K562 (cell line): ENCODE data around the gene VPS13D. TPM values are rescaled to one million over a fixed set of nuclear protein-coding genes. Genes with fewer than 3 reads are reported as not detected.

Experiments used
- ATAC-seq: fragments of 200-7000 bp; cut with Tn5 transposase; 3 replicates; pipeline ENCODE4 v1.9.1; 2020; ENCODE audit warnings: moderate library complexity
- BruUV-seq: library from RNA; stranded (reverse); fragments of 400-500 nt; replicated peaks from 2 replicates; lab custom pipeline; 2021; lab: Mats Ljungman, UMichigan
- CTCF ChIA-PET: fragments of 300-600 bp; formaldehyde crosslinking; extraction: SDS; loops from one replicate; lab custom pipeline; 2021; ENCODE audit warnings: low intra/inter-chr PET ratio; lab: Yijun Ruan, JAX
- POLR2A ChIA-PET: fragments of 300-600, 350-650 bp; sonication (Branson Sonifier 250); formaldehyde crosslinking; extraction: SDS; loops from one replicate; lab custom pipeline; 2021; ENCODE audit warnings: antibody characterized with exemption, inconsistent platforms; lab: Yijun Ruan, JAX
- DNase-seq, 4 experiments: peaks; one replicate each; pipeline versions ENCODE4 v3.0.0 to v3.0.0-alpha.2; 2011 to 2018; ENCODE audit warnings: low spot score in 3 of 4, mixed read lengths in 3 of 4; ENCODE audit errors: extremely low read depth in 1 of 4
- FAIRE-seq: peaks from 2 replicates; lab custom pipeline; 2011; peaks lifted over from hg19 to GRCh38; lab: Jason Lieb, UNC
- H2AFZ ChIP-seq: 2 replicates; pipeline ENCODE4 v1.6.0; 2011; ENCODE audit warnings: low read depth, low read length, control low read depth, inconsistent platforms
- H3K27ac ChIP-seq: fragments of 200-600 bp; 3 replicates; pipeline ENCODE4 v1.8.0; 2011; ENCODE audit warnings: low read depth, mild to moderate bottlenecking, control low read depth, inconsistent platforms, low read length, moderate library complexity, mixed read lengths; ENCODE audit errors: extremely low read depth
- H3K27me3 ChIP-seq, 2 experiments: fragments of 300-600 bp in 1 of 2; 2 replicates in 1 of 2; 3 replicates in 1 of 2; pipeline versions ENCODE4 v1.6.0 to v1.8.0; 2011; ENCODE audit warnings: inconsistent platforms in 2 of 2, low read length in 2 of 2, mild to moderate bottlenecking in 1 of 2, mixed read lengths in 1 of 2, moderate library complexity in 1 of 2; ENCODE audit not compliant: control insufficient read depth in 2 of 2, insufficient read depth in 2 of 2
- H3K36me3 ChIP-seq: fragments of 300-600 bp; 3 replicates; pipeline ENCODE4 v1.8.0; 2011; ENCODE audit warnings: mild to moderate bottlenecking, low read length, inconsistent platforms; ENCODE audit not compliant: control insufficient read depth, insufficient read depth
- H3K4me1 ChIP-seq, 2 experiments: fragments of 200-600 bp in 1 of 2; replicated peaks in 1 of 2; 2 replicates in 1 of 2; 3 replicates in 1 of 2; pipeline versions ENCODE4 v1.5.1 to v1.8.0; 2011; ENCODE audit warnings: inconsistent platforms in 2 of 2, low read length in 2 of 2, mild to moderate bottlenecking in 1 of 2, mixed read lengths in 1 of 2, moderate library complexity in 1 of 2; ENCODE audit not compliant: control insufficient read depth in 2 of 2, insufficient read depth in 2 of 2
- H3K4me2 ChIP-seq: 2 replicates; pipeline ENCODE4 v1.6.1; 2011; ENCODE audit warnings: low read length, control low read depth, inconsistent platforms, mixed read lengths; ENCODE audit not compliant: insufficient read depth
- H3K4me3 ChIP-seq: fragments of 200-600 bp; sonication (generic), shearing (Covaris generic); 2 replicates; pipeline ENCODE4 v1.5.1; 2016; ENCODE audit warnings: control low read depth, inconsistent platforms
- H3K79me2 ChIP-seq: fragments of 200-600 bp; 3 replicates; pipeline ENCODE4 v1.8.0; 2011; ENCODE audit warnings: low read length, inconsistent platforms; ENCODE audit not compliant: control insufficient read depth, insufficient read depth
- H3K9ac ChIP-seq, 2 experiments: 2 replicates each; pipeline versions ENCODE4 v1.6.0 to v1.6.1; 2011; ENCODE audit warnings: low read depth in 2 of 2, low read length in 2 of 2, control low read depth in 1 of 2, inconsistent platforms in 1 of 2, mild to moderate bottlenecking in 1 of 2, mixed read lengths in 1 of 2; ENCODE audit not compliant: insufficient read depth in 1 of 2
- H3K9me1 ChIP-seq: one replicate; pipeline ENCODE4 v1.6.0; 2011; ENCODE audit warnings: inconsistent platforms, mild to moderate bottlenecking, low read length, moderate library complexity; ENCODE audit not compliant: control insufficient read depth, insufficient read depth
- H3K9me3 ChIP-seq: replicated peaks from 2 replicates; pipeline ENCODE4 v1.5.1; 2011; ENCODE audit warnings: low read depth, low read length, inconsistent platforms; ENCODE audit not compliant: control insufficient read depth, insufficient read depth
- H4K20me1 ChIP-seq: replicated peaks from 2 replicates; pipeline ENCODE4 v1.6.1; 2011; ENCODE audit warnings: low read length, inconsistent platforms, mixed read lengths; ENCODE audit not compliant: control insufficient read depth, insufficient read depth
- BCOR ChIP-seq: fragments of 450-650 bp; IDR thresholded peaks from 2 replicates; pipeline ENCODE4 v1.6.1; 2016
- ESRRA ChIP-seq: fragments of 450-650 bp; IDR thresholded peaks from 2 replicates; pipeline ENCODE4 v1.6.1; 2014; ENCODE audit warnings: low read depth, mild to moderate bottlenecking, moderate library complexity, borderline replicate concordance
- HDAC6 ChIP-seq: IDR thresholded peaks from 2 replicates; pipeline ENCODE4 v1.6.1; 2012; ENCODE audit warnings: low read depth, mild to moderate bottlenecking, control low read depth, inconsistent platforms, low read length, moderate library complexity
- ZFX ChIP-seq: sonication (generic); formaldehyde crosslinking; IDR thresholded peaks from 2 replicates; pipeline ENCODE4 v1.8.0; 2022; ENCODE audit warnings: mild to moderate bottlenecking, missing genetic modification reagents, moderate library complexity
- ZNF121 ChIP-seq: sonication (generic); formaldehyde crosslinking; conservative IDR thresholded peaks from 2 replicates; pipeline ENCODE4 v1.8.0; 2022; ENCODE audit warnings: missing genetic modification reagents
- WGBS: fragments of 100-300 bp; shearing (Covaris generic); methylation state at CpG from one replicate; pipeline ENCODE4 v1.1.6; 2016; ENCODE audit warnings: low coverage, mixed read lengths; ENCODE audit not compliant: insufficient coverage; ENCODE audit errors: missing lambda C conversion rate; 5-methylcytosine and 5-hydroxymethylcytosine counted together
- in situ Hi-C: fragments of 300-500 bp; cut with MboI; formaldehyde crosslinking; loops from 4 replicates; pipeline ENCODE4 v1.15.0; 2018; ENCODE audit warnings: inconsistent platforms, mixed read lengths
- intact Hi-C: fragments of 100-400 bp; cut with micrococcal nuclease; formaldehyde crosslinking; loops from 2 replicates; pipeline ENCODE4 v1.14.2; 2022
- polyA plus RNA-seq, 8 experiments: library from polyadenylated mRNA; depleted of rRNA in 4 of 8; stranded (reverse) in 5 of 8; unstranded in 3 of 8; fragments of >200 nt; fragmentation: Nextera tagmentation in 2 of 8; fragmentation: Illumina TruSeq in 1 of 8; extraction: Ambion mirVana in 2 of 8; extraction: Trizol in 1 of 8; gene quantifications; 2 replicates each; pipeline versions ENCODE4 v1.2.1 to v1.2.3, GENCODE V29; 2011 to 2014; ENCODE audit warnings: inconsistent platforms in 1 of 8, missing spikeins in 1 of 8
- total RNA-seq, 7 experiments: library from RNA; depleted of rRNA in 6 of 7; stranded (reverse); fragments of >200 nt in 6 of 7; fragmentation: Illumina TruSeq in 2 of 7; extraction: Trizol in 2 of 7; gene quantifications; 2 replicates each; pipeline versions ENCODE4 v1.2.1 to v1.2.3, GENCODE V29; 2011 to 2021; ENCODE audit warnings: low replicate concordance in 1 of 7
- TF ChIP-seq, protein P1 (sequence below): sonication (generic); formaldehyde crosslinking; IDR thresholded peaks from 2 replicates; pipeline ENCODE4 v1.9.0; 2022; ENCODE audit warnings: mild to moderate bottlenecking, missing genetic modification reagents

The VPS13D gene
- total and polyA plus RNA-seq, 9 of the 15 experiments (the other 6 are each of a cell fraction or from before 2014, with no cell fraction given), result 6.1 to 51.5 (median 38.5) TPM

DNA sequence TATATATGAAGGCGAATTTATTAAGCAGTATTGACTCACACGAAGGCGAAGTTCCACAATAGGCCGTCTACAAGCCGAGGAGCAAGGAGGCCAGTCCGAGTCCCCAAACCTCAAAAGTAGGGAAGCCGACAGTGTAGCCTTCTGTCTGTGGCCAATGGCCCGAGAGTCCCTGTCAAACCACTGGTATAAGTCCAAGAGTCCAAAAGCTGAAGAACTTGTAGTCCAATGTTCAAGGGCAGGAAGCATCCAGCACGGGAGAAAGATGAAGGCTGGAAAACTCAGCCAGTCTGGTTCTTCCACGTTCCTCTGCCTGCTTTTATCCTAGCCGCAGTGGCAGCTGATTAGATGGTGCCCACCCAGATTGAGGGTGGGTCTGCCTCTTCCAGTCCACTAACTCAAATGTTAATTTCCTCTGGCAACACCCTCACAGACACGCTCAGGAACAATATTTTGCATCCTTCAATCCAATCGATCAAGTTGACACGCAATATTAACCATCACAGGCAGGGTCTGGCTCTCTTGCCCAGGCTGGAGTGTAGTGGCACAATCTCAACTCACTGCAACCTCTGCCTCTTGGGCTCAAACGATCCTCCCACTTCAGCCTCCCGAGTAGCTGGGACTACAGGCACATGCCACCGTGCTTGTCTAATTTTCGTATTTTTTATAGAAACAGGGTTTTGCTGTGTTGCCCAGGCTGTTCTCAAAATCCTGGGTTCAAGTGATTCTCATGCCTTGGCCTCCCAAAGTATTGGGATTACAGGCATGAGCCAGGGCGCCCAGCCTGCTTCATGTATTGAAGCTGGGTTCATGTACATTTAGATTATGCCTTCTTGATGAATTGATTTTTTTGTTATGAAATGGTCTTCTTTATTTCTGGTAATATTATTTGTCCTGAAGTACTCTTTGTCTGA is 302.8 kb downstream of the VPS13D start:
- in situ Hi-C loops (no loop called here), intact Hi-C loops (no loop called here)
- FAIRE-seq (no peak), DNase-seq (no peak)
- 83% methylated on average over 18 of the region's 19 CpGs for WGBS
- Histone ChIP-seq H3K9ac (no peak overlapping the region), H3K27me3 (no peaks in the 10 kb centered on the region), H3K9me1 (no peaks in the 10 kb centered on the region), H4K20me1 (no peaks in the 10 kb centered on the region), H2AFZ (peak overlapping the region; percentile 30; the same call in 1 of the 2 replicates), H3K4me1 (peaks cover 28 to 48% of the 10 kb centered on the region in 2 experiments), H3K9me3 (peaks cover 6% of the 10 kb centered on the region), H3K27ac (peak overlapping the region; percentile 28; the same call in 1 of the 3 replicates), H3K4me3 (no peak overlapping the region)
- no TSS peak for BruUV-seq
- CTCF ChIA-PET, result no interaction called here
- POLR2A ChIA-PET, result no interaction called here
- TF ChIP-seq ESRRA (no peak), BCOR (peak; percentile 28; the same call in 1 of the 2 replicates), ZNF121 (CRISPR knock-in tag) (peak; percentile 93), ZFX (no peak), HDAC6 (no peak)
- TF ChIP-seq, protein P1, sequence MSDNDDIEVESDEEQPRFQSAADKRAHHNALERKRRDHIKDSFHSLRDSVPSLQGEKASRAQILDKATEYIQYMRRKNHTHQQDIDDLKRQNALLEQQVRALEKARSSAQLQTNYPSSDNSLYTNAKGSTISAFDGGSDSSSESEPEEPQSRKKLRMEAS, result peak; percentile 31; the same call in 1 of the 2 replicates
- TF ChIP-seq, all 486 proteins: peak for 3
- ATAC-seq, result no peak
- Histone ChIP-seq H3K36me3 (no peaks in the 10 kb centered on the region), H3K4me2 (no peak overlapping the region), H3K79me2 (no peaks in the 10 kb centered on the region)
